Testis (tissue), 3 donors: ENCODE measurements around the gene CLMN. TPM values are rescaled to one million over a fixed set of nuclear protein-coding genes. Genes with fewer than 3 reads are reported as not detected.

Experiments used
- DNase-seq: peaks from one replicate; pipeline ENCODE4 v3.0.0-alpha.2; 2019
- H3K27ac ChIP-seq, 2 donors: fragments of 200-600 bp; sonication (generic); one replicate each; pipeline ENCODE4 v1.5.1; 2019
- H3K27me3 ChIP-seq: fragments of 200-600 bp; sonication (generic); one replicate; pipeline ENCODE4 v1.5.1; 2019
- H3K36me3 ChIP-seq: fragments of 200-600 bp; sonication (generic); one replicate; pipeline ENCODE4 v1.5.1; 2017; ENCODE audit warnings: low read depth; ENCODE audit errors: missing control alignments
- H3K4me1 ChIP-seq: fragments of 200-600 bp; sonication (generic); one replicate; pipeline ENCODE4 v1.5.1; 2019
- H3K4me3 ChIP-seq, 2 donors: fragments of 200-600 bp; sonication (generic); one replicate each; pipeline ENCODE4 v1.5.1; 2017 to 2019
- H3K9me3 ChIP-seq: fragments of 200-600 bp; sonication (generic); one replicate; pipeline ENCODE4 v1.5.1; 2017
- CTCF ChIP-seq, 3 experiments: fragments of 450-650 bp in 2 of 3; fragments of 200-600 bp in 1 of 3; sonication (generic) in 1 of 3; IDR thresholded peaks; one replicate each; pipeline ENCODE4 v1.5.1; 2016 to 2019; ENCODE audit warnings: antibody characterized with exemption in 3 of 3, mild to moderate bottlenecking in 2 of 3, moderate library complexity in 1 of 3
- POLR2A ChIP-seq: fragments of 450-650 bp; IDR thresholded peaks from one replicate; pipeline ENCODE4 v1.6.1; 2017; ENCODE audit warnings: antibody characterized with exemption, mild to moderate bottlenecking, moderate library complexity
- WGBS, 2 donors: methylation state at CpG; one replicate each; pipeline ENCODE4 v1.1.5; 2018; 5-methylcytosine and 5-hydroxymethylcytosine counted together
- intact Hi-C: fragments of 100-400 bp; cut with DNase I; formaldehyde crosslinking; loops from one replicate; pipeline ENCODE4 v1.15.1; 2023; ENCODE audit warnings: low total_unique reads
- polyA plus RNA-seq: library from polyadenylated mRNA; stranded (reverse); fragments of 350-450 nt; fragmentation: Illumina TruSeq; extraction: RNeasy Lipid Tissue Mini Kit (QIAGEN cat#74804); gene quantifications from one replicate; pipeline ENCODE4 v1.2.3, GENCODE V29; 2014; ENCODE audit warnings: low read depth, low replicate concordance; ENCODE audit not compliant: insufficient read depth
- total RNA-seq, 2 donors: library from RNA; depleted of rRNA; stranded (reverse); fragments of >200 nt; gene quantifications; one replicate each; pipeline ENCODE4 v1.2.3, GENCODE V29; 2016

CLMN gene
- total and polyA plus RNA-seq, 3 donors from 2014 or later = 35.9 to 134 (median 68.0) TPM

- H3K9me3 ChIP-seq = no peaks in the 10 kb centered on the region
- H3K36me3 ChIP-seq = no peaks in the 10 kb centered on the region
- no peaks in the 10 kb centered on the region for H3K4me1 ChIP-seq
- 83 to 92% methylated on average over 7 of the region's 7 CpGs for WGBS, 2 donors
- TF ChIP-seq CTCF (IDR thresholded peaks at IDR 0.05) (no peak), POLR2A (no peak)
- no peak overlapping the region for H3K27ac ChIP-seq
- H3K4me3 ChIP-seq = no peak overlapping the region
- no peak for DNase-seq
- H3K27me3 ChIP-seq = no peaks in the 10 kb centered on the region
- intact Hi-C loops = no loop called here
Observed at GRCh38 chr14:95228240-95228639, 91.5 kb downstream of the CLMN start.

DNA sequence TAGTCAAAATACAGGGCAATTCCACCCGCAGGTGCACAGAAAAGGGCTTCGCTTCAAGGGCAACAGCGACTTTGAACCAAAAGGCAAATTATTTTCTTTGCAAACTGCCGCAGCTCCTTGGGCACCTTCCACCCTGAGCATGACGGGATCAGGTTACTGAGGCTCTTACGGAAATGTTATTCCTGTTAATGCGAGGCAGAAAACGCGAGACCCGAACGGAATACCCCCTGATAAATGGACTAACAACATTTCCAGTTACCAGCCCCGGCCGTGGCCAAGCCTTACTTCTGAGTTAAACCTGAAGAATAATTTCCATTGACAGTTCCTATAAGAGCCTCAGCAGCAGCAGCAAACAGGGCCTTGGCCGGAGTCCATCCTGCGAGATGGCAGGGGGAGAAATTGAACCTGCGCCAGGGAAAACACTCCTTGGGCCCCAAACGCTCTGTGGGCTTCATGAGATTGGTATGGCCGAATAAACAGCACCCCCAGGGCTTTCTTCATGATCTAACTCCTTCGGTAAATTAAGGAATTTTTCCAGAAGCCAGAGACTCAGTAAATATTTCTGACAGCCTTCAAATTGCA is 92.3 kb downstream of the CLMN start:
- Histone ChIP-seq H3K27me3 (no peaks in the 10 kb centered on the region), H3K4me3 (no peak overlapping the region), H3K4me1 (no peaks in the 10 kb centered on the region), H3K9me3 (no peaks in the 10 kb centered on the region), H3K36me3 (no peaks in the 10 kb centered on the region), H3K27ac (no peak overlapping the region)
- 68 to 74% methylated on average over 19 of the region's 19 CpGs for WGBS, 2 donors
- DNase-seq = no peak
- intact Hi-C loops = no loop called here
- TF ChIP-seq CTCF (IDR thresholded peaks at IDR 0.05) (no peak), POLR2A (no peak)

DNA sequence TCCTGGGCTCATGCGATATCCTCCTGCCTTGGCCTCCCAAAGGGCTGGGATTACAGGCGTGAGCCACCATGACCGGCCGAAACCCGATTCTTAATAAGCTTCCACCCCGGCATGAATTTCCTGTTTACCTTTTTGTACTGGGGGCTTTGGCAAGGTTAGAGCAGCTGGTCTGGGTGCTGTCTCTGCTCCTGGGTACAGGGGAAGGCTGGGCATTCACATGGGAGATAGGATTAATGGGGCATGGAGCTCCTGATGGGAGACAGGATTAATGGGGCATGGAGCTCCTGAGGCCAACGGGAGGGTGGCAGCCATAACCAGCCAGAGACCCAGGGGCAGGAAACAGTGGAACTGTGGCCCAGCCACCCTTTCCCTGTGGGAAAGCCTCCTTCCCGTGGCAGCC is 92.9 kb downstream of the CLMN start:
- H3K27ac ChIP-seq = no peak overlapping the region
- no peak overlapping the region for H3K4me3 ChIP-seq
- no peak for TF ChIP-seq CTCF (IDR thresholded peaks at IDR 0.05)
- no peaks in the 10 kb centered on the region for H3K36me3 ChIP-seq
- no peaks in the 10 kb centered on the region for H3K27me3 ChIP-seq
- DNase-seq = no peak
- intact Hi-C loops = no loop called here
- 90 to 91% methylated on average over 8 of the region's 8 CpGs for WGBS, 2 donors
- no peaks in the 10 kb centered on the region for H3K9me3 ChIP-seq
- H3K4me1 ChIP-seq = no peaks in the 10 kb centered on the region

- TF ChIP-seq POLR2A = no peak
- TF ChIP-seq CTCF (IDR thresholded peaks at IDR 0.05) = no peak
- intact Hi-C loops = no loop called here
- Histone ChIP-seq H3K4me1 (no peaks in the 10 kb centered on the region), H3K4me3 (no peak overlapping the region), H3K9me3 (no peaks in the 10 kb centered on the region), H3K36me3 (no peaks in the 10 kb centered on the region), H3K27ac (no peak overlapping the region), H3K27me3 (no peaks in the 10 kb centered on the region)
- DNase-seq = no peak
- WGBS, 2 donors = 83 to 94% methylated on average over 5 to 7 of the region's 7 CpGs
Observed at GRCh38 chr14:95225251-95225887, 94.3 kb downstream of the CLMN start.

- Histone ChIP-seq H3K27me3 (no peaks in the 10 kb centered on the region), H3K9me3 (no peaks in the 10 kb centered on the region), H3K36me3 (no peaks in the 10 kb centered on the region), H3K4me1 (no peaks in the 10 kb centered on the region), H3K4me3 (no peak overlapping the region), H3K27ac (peak overlapping the region in 1 of 2 donors; percentile 4)
- 68 to 83% methylated on average over 3 of the region's 3 CpGs for WGBS, 2 donors
- TF ChIP-seq POLR2A (no peak), CTCF (IDR thresholded peaks at IDR 0.05) (no peak)
- intact Hi-C loops = no loop called here
- no peak for DNase-seq
Observed at GRCh38 chr14:95222870-95223398, 96.8 kb downstream of the CLMN start.
